Epidermal melanocyte (primary cell): ENCODE measurements around the gene SIGLEC1.

Experiments used
- DNase-seq: peaks from one replicate; pipeline ENCODE4 v3.0.0; 2011; ENCODE audit warnings: low spot score; ENCODE audit not compliant: insufficient read length

Gene SIGLEC1

DNA sequence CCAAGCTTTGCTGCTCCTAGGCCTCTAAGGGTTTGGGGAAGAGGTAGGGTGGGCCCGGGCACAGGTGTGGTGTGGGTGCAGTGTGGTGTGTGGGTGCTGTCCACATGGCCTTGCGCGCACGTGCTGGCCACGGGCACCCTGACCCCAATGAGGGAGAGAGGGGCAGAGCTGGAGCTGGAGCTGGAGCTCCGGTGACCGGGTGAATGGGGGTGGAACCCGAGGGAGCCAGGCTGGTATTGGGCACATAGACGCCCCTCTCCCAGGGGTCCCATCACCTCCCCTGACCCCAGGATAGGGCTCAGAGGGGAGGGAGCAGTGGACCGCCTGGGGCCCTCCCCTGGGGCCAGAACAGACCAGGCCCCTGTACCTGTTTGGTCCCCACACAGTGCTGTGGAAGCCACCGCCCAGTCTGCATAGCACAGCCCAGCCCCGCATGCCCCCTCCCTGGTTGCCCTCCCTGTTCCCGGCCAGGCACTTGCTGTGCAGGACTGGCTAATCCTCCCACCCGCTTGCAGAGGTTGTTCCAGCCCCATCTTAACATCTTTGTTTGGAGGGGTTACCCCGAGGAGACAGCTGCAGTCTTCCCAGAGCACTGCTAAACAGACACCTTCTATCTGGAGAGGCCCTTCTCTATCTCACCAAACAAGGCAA is 31.6 kb downstream of the SIGLEC1 start:
- DNase-seq: no peak

DNA sequence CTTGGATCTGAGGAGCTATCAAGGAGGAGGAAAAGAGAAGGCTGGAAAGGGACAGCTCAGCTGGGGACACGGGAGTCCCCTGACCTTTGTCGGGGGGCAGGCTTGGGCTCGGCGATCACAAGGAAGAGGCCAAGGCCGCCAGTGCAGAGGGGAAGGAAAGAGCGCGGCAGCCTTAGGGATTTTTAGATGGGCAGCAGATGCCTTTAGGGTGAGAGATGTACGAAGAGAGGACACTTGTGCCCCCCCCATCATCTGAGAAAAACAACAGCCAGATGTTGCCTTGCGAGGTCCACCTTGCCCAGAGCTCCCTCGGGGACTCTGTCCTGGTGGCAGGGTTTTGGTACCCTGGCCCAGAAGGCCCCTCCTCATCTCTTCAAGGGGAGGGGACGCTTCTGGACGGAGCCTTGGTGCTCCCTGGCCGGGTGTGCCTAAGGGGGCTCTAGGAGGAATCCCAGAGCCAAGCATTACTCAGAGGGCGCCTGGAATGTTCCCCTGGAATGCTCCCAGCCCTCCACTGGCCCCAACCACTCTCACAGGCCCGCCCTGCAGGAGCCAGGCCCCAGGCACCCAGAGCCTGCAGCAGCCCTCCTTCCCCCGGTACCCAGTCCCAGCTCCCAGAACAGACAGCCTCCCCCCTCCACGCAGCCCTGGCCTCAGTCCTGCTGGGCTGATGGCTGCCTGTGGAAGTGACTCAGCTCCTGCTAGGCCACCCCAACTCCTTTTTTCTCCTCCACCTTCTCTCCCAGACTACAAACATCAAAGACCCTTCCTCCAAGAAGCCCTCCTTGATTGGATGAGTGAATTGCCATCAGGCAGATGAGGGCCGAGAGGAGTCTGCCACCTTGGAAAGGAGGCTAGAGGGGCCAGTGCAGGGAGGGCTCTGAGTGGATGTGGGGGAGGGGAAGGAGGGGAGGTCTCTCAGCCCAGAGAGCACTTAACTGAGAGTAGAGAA is 32.4 kb downstream of the SIGLEC1 start:
- no peak for DNase-seq

DNA sequence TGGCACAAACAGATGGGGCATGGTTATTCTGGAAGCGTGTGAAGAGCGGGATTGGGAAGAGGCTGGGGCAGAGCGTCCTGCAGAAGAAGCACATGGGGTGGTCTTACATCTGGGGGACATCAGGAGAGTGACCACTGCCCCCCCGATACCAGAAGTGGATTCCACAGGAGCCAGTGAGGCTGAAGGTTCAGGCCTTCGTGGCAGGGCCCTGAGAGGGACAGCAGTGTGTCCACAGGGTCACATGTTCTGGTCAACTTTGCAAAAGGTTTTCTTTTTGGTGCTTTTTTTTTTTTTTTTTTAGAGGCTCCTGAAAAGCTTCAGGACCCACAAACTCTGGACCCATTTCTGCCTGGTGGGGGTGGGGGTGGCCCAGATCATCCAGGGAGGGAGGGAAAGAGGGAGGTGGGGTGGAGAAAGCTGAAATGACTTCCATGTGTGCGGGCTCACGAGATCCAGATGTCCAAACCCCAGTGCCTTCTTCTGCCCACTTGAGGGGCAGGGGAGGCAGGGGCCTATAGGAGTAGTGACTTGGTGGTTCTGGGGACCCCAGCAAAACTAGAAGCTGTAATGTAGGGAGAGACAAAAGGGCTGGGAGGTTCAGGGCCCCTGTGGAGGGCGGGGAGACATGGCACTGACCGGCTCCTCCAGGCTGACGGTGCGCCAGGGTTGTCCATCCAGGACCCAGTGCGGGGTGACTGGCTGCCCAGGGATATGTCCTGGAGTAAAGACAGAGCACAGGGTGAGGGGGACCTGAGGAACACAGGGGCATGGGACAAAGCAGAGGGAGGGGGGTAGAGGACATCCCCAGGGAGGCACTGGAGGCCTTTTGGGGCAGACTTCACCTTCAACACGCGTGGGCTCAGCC is 33.3 kb downstream of the SIGLEC1 start:
- no peak for DNase-seq

DNA sequence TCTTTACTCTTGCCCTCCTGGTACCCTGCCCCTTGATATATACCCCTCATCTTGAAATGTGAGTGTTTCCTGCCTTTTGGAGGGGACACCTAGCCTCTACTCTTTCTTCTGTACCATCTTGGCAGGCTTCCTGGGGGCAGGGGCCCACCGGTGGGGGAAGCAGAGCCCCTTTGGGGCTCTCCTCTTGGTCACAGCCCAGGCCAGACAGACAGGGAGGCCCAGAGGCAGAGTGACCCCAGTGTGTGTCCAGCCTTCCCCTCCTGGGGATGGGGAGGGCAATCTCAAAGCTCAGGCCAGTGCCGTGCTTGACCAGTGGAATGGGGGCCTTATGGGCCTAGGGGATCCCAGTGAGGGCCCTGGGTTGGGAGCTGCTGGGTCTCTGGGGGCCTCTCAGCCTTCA is 34.2 kb downstream of the SIGLEC1 start:
- no peak for DNase-seq

DNA sequence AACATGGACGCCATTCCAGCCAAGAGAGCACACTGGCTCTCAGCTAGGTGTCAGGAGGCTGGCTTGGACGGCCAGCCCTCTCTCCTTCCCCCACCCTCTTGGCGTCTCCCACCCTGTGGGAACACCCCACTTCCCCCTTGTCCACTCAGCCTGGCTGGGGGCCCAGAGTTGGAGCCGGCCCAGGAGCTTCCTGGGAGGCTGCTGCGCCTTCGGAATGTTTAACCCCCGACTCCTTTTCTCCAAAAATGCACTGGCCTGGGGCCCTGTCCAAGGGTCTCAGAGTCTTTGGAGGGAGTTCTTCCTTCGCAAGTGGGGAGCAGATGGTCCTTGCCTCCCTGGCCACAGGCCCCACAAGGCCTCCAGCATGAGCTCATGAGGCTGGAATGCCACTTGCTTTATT is 34.7 kb downstream of the SIGLEC1 start:
- DNase-seq: no peak

DNA sequence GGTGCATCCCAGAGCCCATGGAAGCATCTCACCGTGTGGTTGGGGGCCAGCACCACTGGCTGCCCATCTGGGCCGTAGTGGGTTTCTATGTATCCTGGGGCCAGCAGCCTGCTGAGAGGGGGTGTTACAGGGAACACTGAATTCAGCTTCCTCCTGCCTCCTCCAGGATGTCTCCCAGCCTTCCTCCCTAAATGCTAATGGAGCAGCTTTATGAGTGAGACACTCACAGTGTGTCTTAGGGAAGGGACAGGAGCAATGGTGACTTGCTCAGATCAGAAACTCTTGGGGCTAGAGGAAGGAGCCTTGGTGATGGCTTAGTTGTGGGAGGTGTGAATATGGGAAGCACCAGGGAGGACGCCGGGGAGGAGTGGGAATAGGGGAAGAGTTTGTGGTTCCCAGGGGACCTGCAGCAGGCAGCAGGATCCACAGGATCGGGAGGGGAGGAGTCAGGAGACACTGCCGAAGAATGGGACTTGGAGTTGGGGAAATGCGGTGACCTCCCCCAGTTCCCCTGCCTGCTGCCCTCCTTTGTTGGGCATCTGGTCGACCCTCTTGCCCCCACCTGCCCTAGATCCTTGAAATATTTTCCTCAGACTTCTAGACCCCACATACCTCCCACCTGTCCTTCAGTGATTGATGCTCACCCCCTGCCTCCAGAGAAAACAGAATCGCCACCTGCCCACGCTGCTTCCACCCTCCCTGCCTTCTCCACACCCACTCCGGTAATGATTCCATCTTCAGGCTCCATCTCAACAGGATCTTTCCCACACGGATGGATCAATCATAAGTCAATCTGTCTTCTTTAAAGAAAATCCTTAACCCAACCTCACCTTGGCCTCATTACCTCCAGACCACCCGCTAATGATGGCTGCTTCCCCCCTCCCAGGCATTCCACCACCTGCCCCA is 37.2 kb downstream of the SIGLEC1 start:
- no peak for DNase-seq

DNA sequence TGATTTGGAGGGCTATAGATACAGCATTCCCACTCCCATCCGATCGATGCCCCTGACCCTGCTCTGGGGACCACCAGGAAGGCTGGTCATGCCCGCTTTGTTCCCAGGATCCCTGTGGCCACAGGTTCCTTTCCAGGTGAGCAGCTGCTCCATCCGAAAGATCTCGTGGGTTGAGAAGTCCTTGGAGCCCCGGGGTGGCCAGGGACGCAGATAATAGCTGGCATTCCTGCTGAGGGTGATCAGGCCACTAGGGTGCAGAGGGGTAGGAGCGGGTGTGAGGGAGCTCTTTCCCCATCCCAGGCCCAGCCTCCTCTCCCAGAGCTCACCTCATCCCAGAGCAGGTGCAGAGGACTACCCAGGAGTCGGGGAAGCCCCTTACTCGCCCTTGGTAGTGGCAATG is 38.0 kb downstream of the SIGLEC1 start:
- DNase-seq: no peak

DNA sequence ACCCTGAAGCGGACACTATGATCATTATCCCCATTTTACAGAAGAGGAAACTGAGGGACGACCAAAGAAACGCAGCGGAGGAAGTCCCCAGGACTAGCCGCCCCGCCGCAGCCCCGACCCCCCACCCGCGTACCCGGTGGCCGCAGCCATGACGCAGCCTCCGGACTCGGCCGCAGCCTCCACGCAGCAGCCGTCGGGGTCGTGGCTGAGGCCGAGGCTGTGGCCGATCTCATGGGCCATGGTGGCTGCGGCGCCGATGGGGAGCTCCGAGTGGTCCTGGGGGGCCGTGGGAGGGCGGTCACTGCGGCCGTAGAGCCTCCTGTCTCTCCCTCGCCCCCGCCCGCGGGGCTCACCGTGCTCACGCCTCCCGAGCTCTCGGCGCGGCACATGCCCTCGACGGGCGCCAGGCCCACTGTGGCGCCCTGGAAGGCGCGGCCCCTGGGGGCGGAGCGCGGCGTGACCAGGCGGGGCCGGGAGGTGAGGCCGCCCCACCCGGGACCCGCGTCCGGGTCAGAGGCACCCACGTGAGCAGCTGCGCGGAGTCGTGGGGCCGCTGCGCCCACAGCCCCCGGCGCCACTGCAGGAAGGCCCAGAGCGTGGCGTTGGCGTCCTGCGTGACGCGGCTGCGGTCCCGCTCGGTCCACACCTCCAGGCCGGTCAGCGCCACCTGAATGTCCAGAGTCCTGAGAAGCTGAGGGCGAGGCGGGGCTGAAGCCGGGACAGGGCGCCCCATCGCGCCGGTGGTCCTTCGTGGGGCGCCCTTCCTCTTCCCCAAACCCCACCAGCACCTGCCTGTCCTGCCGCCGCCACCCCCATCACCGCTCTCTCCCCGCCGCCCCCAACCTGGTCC is 39.0 kb downstream of the SIGLEC1 start:
- no peak for DNase-seq

DNA sequence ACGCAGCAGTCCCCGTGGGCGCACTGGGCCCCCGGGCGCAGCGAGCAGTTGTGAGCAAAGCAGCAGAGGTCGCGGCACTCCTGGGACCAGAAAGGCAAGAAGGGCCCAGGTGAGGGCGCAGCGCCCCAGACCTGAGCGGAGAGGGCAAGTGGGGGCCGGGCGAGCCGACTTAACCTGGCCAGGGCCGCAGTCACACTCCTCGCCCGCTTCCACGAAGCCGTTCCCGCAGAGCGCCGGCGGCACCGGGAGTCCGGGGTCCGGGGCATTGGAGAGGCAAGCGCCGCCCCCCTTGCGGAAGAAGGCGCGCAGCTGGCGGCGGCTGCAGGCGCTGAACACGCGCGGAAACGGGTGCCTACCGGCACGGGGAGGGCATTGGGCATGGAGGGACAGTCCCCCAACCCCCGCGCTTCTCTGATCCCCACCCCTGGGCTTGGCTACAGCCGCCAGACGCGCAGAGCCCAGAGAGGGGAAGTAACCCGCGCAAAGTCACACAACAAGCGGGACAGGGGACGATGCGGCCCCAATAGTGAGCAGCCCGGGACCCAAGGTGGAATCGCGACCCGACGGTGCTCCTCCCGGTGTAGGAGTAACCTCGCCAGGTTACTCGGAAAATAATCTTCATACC is 39.7 kb downstream of the SIGLEC1 start:
- DNase-seq: no peak

DNA sequence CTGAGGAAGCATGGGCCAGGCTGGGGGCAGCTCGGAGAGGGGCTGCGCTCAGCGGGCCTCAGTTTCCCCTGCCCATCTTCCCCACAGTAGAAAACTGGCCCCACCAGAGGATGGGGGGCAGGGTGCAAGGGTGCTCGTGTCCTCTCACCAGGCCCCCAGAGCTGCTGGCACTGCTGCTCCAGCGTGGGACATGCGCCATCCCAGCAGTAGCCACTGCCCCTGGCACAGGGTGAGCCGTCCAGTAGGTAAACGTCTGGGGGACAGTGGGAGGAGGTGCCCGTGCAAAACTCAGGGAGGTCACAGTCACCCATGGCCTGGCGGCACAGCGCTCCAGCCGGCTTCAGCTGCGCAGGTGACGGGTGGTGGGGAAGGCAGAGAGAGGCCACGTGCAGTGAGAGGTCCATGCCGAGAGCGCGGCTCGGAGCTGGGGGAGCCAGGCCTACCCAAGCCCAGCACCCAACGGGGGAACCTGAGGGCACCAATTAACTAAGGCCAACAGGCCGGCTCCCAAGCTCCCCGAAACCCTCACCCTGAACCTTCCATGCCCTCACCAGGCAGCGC is 40.3 kb downstream of the SIGLEC1 start:
- DNase-seq: no peak

DNA sequence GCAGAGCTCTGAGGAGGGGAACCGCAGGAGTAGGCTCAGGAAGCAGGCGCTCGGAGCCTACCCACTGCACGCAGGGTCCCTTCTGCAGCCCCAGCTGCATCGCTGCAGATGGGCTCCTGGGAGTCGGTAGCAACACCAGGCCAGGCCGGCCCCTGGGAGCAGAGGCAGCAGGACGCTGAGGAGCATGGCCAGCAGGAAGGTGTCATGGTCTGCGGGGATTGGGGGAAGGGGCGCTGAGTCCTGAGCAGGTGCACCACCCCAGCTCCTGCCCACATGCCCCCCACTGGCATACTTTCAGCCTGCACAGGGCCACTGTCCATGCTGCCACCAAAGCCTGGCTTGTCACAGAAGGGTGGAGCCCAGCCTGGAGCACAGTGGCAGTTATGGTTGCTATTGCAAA is 41.5 kb downstream of the SIGLEC1 start:
- no peak for DNase-seq

DNA sequence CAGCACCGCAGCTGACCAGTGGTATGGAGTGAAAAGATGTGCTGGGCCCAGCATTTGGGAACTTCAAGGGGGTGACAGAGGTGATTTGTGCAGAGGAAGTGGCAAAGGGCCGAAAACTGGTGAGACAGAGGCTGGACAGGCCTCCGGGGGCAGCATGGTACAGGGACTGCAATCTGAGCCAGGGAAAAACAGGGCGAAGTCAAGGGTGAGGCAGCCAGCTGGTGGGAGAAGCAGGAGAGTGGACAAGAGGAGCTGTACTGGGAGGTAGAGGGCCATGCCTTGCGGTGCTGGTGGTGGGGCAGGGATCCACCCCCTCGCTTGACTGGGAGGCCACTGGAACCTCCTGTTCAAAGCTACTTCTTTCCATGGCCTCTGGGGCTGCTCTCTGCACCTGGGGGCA is 41.9 kb downstream of the SIGLEC1 start:
- no peak for DNase-seq

DNA sequence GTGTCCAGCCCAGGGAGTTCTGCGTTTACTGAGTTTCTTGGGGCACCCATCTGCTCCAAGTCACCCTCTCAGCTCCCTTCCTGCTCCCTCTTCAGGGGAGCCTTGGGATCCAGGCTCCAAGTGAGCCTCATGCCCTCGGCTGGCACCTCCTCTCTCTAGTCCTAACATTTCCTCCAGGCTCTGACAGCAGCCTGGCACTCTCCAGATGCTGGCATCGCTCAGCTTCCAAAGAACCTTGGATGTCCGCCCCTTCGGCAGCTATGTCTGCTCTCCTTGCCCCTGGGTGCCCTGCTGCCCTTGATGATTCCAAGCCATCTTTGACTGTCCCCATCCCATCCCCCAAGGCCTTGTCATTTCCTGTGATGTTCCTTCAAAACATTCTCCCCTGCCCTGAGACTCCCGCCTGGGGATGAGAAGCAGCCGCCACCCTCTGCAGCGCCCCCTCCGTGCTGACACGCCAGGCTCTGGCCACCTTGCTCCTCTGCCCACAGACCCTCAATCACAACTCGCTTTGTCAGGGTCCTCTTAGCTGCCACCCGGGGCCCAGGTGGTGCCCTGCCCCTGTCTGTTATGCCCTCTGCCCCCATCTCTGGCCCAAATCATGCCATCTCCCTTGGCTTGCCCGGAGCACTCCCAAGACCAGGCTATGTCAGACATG is 42.6 kb downstream of the SIGLEC1 start:
- no peak for DNase-seq

DNA sequence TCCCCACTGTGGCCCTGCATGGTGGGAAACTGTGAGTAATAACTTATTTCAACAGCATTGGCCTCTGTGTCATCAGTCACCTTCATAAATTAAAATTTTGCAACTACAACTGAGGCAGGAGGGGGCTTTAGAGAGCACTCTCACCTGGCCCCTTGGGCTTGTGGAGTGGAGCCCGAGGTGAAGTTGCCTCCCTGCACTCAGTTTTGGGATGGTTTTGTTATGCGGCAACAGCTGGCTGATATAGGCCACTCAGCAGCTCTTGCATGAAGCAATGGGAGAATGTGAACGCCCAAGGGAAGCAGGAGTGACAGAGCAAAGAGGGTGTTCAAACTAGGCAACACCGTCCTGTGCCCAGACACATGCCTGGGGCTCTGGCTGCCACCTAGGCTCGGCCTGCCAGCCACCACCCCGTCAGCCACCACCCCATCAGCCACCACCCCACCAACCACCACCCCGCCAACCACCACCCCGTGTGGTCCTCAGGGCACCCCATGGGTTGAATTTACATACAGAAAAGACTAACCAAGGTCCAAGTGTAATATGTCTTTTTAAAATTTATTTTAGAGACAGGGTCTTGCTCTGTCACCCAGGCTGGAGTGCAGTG is 44.9 kb downstream of the SIGLEC1 start:
- DNase-seq: no peak

DNA sequence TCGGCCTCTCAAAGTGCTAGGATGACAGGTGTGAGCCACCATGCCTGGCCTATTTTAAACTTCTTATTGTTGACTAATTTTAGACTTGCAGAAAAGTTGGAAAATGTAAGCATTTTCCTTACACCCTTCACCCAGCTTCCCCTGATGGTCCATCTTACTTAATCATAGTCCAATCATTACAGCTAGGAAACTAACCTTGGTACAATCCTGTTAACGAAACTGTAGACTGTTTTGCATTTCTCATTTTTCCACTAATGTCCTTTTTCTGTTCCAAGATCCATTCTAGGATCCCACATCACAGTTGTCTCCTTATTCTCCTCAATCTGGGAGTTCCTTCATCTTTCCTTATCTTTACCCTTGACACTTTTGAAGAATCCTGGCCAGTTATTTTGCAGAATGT is 48.5 kb downstream of the SIGLEC1 start:
- no peak for DNase-seq

DNA sequence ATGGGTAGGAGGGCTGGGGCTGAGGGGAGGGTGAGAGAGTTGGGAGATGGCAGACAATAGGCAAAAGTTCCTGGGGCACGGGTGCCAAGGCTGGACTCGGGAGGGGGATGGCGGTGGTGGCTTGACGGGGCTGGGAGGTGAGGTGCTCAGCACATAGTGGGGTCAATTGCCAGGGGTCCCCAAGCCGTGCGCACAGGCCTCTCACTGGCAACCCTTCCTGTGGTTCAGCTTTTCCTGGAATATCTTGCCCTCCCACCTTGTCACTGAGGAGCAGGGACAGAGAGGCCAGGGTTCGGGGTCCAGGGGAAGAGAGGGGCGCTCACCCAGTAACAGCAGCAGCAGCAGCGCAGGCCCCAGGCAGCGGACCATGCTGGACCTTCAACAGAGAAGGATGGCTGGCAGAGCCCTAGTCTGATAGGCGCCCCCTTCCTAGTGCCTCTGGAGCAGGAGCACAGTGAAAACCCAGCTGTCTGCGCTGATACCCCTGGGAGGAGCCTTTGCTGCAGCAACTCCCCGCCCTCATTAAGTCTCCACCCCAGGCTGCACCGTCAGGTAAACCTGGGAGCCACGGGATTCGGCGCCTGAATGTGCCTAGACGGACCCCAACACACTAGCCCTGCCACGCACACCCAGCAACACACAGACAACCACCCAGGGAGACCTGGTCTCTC is 49.2 kb downstream of the SIGLEC1 start, which contains the start of gene GFRA4:
TSS of gene GFRA4 (minus strand) at position 369 of the 671 bp plus-strand sequence. CDS start at position 369, 0 bp downstream.
- no peak for DNase-seq
